Gastrocnemius medialis (tissue), 4 donors: ENCODE results near the gene ALPL.

Experiments used
- POLR2A ChIP-seq, 2 donors: fragments of 450-650 bp; IDR thresholded peaks; one replicate each; pipeline ENCODE4 v1.6.1; 2017; ENCODE audit warnings: antibody characterized with exemption in 2 of 2, mild to moderate bottlenecking in 2 of 2, moderate library complexity in 2 of 2
- TF ChIP-seq, protein P1 (sequence below), 5 experiments: fragments of 450-650 bp in 3 of 5; fragments of 200-600 bp in 2 of 5; sonication (generic) in 2 of 5; IDR thresholded peaks in 4 of 5; conservative IDR thresholded peaks in 1 of 5; 1 replicate in 4 of 5; 2 replicates in 1 of 5; pipeline ENCODE4 v1.5.1; 2016 to 2019; ENCODE audit warnings: antibody characterized with exemption in 5 of 5, mild to moderate bottlenecking in 3 of 5, moderate library complexity in 3 of 5

- TF ChIP-seq, protein P1, sequence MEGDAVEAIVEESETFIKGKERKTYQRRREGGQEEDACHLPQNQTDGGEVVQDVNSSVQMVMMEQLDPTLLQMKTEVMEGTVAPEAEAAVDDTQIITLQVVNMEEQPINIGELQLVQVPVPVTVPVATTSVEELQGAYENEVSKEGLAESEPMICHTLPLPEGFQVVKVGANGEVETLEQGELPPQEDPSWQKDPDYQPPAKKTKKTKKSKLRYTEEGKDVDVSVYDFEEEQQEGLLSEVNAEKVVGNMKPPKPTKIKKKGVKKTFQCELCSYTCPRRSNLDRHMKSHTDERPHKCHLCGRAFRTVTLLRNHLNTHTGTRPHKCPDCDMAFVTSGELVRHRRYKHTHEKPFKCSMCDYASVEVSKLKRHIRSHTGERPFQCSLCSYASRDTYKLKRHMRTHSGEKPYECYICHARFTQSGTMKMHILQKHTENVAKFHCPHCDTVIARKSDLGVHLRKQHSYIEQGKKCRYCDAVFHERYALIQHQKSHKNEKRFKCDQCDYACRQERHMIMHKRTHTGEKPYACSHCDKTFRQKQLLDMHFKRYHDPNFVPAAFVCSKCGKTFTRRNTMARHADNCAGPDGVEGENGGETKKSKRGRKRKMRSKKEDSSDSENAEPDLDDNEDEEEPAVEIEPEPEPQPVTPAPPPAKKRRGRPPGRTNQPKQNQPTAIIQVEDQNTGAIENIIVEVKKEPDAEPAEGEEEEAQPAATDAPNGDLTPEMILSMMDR (IDR thresholded peaks at IDR 0.05 in 4 of 5, conservative IDR thresholded peaks at IDR 0.05 in 1 of 5) = no peak
- no peak for TF ChIP-seq POLR2A (IDR thresholded peaks at IDR 0.05)
Measured at GRCh38 chr1:21605012-21605715, 95.9 kb downstream of the ALPL start.
